GM12801 (cell line): ENCODE measurements around the gene C2.

ENCODE experiments used
- TF ChIP-seq, protein P1 (sequence below): IDR thresholded peaks from one replicate; pipeline ENCODE4 v1.5.1; 2011; ENCODE audit warnings: control low read depth; ENCODE audit not compliant: insufficient read length; ENCODE audit errors: extremely low read depth

C2 gene

DNA sequence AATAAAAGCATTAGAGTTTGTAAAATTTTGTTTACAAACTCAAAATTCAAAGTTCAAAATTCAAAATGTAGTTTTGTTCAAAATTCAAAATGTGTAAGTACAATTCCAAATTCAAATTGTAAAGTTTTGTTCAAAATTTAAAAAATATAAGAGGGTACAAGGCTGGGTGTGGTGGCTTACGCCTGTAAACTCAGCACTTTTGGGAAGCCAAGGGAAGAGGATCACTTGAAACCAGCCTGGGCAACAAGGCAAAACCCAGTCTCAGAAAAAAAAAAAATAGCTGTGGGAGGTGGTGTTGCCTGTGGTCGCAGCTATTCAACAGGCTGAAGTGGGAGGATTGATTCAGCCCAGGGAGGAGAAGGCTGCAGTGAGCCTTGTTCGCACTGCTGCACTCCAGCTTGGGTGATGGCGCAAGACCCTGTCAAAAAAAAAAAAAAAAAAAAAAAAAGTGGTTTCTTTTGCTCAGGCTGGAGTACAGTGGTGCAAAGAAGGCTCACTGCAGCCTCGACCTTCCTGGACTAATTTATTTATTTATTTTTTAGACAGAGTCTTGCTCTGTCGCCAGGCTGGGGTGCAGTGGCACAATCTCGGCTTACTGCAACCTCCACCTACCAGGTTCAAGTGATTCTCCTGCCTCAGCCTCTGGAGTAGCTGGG is 20.2 kb upstream of the C2 start:
- TF ChIP-seq, protein P1, sequence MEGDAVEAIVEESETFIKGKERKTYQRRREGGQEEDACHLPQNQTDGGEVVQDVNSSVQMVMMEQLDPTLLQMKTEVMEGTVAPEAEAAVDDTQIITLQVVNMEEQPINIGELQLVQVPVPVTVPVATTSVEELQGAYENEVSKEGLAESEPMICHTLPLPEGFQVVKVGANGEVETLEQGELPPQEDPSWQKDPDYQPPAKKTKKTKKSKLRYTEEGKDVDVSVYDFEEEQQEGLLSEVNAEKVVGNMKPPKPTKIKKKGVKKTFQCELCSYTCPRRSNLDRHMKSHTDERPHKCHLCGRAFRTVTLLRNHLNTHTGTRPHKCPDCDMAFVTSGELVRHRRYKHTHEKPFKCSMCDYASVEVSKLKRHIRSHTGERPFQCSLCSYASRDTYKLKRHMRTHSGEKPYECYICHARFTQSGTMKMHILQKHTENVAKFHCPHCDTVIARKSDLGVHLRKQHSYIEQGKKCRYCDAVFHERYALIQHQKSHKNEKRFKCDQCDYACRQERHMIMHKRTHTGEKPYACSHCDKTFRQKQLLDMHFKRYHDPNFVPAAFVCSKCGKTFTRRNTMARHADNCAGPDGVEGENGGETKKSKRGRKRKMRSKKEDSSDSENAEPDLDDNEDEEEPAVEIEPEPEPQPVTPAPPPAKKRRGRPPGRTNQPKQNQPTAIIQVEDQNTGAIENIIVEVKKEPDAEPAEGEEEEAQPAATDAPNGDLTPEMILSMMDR, result no peak

DNA sequence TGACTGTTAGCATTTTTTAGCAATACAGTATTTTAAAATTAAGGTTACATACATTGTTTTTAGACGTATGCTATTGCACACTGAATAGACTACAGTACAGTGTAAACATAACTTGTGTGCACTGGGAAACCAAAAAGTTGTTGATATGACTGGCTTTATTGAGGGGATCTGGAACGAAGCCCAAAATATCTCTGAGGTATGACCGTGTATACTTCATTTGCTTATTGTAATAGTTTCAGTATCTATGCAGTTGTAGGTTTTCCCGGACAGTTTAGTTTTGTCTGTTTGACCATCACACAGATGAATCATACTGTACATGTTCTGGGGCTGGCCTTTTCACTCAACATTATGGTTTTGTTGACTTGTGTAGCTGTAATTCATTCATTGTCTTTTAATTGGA is 18.7 kb upstream of the C2 start:
- TF ChIP-seq, protein P1, result no peak

DNA sequence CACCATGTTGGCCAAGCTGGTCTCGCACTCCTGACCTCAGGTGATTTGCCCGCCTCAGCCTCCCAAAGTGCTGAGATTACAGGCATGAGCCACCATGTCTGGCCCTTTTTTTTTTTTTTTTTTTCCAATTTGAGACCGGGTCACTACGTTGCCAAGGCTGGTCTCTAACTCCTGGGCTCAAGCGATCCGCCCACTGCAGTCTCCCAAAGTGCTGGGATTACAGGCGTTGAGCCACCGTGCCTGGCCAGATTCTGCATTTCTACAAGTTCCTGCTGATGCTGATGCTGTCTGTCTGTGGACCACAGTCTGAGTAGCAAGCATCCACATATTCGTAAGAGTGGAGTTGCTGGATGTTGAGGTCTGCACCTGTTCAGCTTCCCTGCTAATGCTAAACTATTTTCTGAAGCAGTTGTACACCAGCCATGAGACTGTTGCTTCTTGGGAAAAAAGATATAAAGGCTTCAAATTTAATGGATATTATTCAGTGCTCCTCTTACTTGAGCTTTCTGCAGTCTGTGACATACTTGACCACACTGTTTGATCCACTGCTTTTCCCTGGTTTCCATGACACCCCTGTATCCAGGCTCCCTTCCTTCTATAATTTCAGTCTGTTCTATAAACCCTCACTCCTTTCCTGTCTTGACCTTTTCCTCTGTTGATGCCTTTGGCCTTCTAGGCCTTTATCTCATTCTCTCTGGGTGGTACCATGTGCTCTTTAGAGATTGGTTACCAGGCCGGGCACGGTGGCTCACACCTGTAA is 15.5 kb upstream of the C2 start:
- TF ChIP-seq, protein P1, result no peak

DNA sequence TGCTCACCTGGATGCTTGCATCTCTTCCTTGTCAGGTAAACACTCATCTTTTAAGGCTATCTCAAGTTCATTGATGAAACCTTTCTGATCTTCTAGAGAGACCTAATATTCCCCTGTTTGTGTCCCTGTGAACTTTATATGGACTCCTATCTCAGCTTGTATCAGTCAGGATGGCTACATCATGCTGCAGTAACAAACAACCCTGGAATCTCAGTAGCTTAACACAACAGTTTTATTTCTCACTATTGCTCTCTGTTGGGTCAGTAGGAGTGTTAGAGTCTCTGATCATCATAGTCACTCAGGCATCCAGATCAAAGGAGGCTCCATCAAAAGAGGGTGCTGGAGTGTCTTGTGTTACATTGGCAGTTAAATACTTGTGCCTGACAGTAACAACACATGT is 12.2 kb upstream of the C2 start:
- TF ChIP-seq, protein P1, result no peak

DNA sequence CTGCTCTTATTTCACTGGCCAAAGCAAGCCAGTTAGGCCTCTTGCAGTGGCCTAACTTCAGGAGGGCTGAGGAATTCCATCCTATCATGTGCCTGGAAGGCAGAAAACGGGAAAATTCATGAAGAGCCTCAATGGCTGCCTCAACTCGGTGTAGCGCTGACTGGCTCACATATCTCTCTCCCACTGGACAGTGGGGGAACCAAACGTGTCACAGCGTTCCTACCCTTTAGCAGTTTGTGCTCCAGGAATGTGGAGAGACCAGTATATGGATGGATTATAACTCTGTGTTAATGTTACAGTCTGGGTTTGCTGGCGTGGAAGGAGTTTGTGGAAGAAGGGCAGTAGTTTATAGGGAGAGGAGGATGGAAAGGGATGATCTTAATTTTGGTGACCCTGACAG is 11.8 kb upstream of the C2 start:
- TF ChIP-seq, protein P1, result no peak

DNA sequence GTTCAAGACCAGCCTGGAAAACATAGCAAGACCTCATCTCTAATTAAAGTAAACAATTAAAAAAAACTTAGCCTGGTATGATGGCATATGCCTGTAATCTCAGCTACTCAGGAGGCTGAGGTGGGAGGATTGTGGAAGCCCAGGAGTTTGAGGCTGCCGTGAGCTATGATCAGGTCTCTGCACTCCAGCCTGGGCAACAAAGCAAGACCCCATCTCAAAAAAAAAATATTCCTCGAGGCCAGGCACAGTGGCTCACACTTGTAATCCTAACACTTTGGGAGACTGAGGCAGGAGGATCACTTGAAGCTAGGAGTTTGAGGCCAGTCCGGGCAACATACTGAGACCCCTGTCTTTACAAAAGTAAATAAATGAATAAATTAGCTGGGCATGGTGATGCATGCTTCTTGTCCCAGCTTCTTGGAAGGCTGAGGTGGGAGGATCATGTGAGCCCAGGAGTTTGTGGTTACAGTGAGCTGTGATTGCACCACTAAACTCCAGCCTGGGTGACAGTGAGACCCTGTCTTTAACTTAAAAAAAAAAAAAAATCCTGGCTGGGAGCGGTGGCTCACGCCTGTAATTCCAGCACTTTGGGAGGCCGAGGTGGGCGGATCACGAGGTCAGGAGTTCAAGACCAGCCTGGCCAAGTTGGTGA is 9.3 kb upstream of the C2 start:
- TF ChIP-seq, protein P1, result no peak

DNA sequence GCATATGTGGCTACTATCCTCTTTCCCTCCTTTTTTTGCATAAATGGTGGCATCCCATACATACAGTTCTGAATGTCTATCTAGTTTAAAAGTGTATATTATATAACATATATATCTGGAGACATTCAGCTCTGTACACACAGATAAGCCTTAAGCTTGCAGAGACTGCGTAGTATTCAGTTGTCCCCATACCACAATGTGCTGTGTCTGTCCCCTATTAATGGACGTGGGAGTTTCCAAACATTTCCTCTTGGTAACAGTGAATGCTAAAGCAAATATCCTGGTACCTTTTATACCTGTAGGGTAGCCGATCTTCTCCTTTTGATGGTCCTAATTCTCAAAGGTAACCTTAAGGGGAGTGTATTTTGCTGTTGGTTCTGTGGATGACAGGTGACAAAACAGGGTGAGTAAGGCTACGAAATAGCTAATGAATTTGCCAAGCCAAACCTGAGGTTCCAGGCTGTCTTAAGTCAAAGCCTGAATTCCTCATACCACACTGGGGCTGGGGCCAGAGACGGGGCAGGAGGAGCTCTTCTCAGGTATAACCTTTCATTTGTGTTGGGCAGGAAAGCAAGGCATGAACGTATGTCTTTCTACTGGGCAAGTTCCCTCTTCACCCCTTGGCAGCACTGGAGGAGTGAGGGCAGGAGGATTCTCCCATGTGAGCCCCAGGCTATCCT is 7.8 kb upstream of the C2 start:
- TF ChIP-seq, protein P1, result no peak
